ENCODE data around the gene CNTROB.

The CNTROB gene

GRCh38 chr17:7903154-7904103 lies 28.6 kb upstream of the CNTROB start:
- in situ Hi-C loops (cut with HindIII; ENCODE audit: low sequenced_read_pairs): no loop called here

DNA sequence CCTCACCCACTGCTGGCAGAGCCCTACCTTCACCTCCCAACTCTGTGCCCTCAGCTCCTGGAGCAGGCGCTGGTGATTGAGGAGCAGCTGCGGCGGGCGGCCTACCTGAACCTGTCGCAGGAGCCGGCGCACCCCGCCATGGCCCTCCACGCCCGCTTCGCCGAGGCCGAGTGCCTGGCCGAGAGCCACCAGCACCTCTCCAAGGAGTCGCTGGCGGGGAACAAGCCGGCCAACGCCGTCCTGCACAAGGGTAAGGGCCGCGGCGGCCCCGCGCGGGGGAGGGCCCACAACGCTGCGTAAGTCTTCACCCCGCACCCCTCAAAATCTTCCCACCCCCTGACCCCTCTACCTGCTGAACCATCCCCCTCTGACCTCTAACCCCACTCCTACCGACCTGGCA lies 22.9 kb upstream of the CNTROB start:
- in situ Hi-C loops (cut with HindIII; ENCODE audit: low sequenced_read_pairs): no loop called here

GRCh38 chr17:7910281-7910680 lies 21.7 kb upstream of the CNTROB start:
- in situ Hi-C loops (cut with HindIII; ENCODE audit: low sequenced_read_pairs): no loop called here

DNA sequence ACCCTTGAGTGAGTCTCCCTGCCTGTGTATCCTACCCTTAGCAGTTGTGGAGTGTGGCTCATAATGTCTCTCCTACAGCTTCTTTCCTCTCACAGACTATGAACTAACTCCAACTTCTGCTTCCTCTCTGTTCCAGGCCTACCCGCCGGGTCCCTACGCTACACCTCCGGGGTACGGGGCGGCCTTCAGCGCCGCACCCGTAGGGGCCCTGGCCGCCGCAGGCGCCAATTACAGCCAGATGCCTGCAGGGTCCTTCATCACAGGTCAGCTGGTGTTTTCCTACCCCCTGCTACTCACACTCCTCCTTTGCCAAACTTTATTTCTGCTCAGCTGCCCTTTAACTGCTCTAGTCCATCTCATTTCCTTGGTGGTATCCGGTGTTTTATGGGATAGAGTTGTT lies 21.3 kb upstream of the CNTROB start:
- in situ Hi-C loops (cut with HindIII; ENCODE audit: low sequenced_read_pairs): no loop called here

DNA sequence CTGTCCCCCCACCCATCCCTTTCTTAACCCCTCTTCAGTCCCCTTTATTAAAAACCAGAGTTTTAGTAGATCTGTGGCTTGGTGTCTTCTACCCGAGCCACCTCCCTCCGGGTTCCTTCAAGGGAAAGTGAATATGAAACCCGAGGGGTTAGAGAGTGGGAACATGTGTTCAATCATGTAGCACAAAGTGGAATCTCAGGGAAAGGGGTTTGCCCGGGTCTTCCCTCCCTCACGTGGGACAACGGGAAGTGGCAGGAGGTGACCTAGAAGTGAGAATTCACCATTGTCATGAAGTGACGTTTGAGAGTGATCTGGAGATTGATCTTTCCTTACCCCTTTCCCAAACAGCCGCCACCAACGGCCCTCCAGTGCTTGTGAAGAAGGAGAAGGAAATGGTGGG lies 20.9 kb upstream of the CNTROB start:
- in situ Hi-C loops (cut with HindIII; ENCODE audit: low sequenced_read_pairs): no loop called here

DNA sequence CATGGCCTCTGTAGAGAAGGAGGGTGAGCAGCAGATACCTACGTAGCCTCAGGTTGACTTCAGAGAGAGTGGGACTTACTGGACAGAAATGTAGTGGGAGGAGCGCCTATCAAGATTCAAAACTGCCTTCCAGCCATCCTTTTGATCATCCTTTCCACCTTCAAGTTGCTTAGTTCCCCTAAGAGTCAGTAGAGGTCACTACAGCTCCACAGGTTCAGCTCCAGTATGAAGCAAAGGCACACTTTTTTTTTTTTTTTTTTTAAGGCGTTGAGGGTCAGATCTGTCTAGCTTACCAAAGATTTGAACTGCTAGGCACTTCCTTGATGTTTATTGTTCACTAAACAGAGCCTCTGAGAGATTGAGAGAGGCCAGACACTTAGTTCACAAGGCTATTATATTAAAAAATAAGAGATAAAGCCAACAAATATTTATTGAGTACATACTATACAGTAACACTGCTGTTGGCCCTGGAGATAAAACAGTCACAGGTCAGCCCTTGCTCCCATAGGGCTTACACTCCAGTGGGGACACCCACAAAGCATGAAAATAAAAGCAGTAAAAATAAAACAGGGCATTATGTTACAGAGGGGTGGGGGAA lies 19.0 kb upstream of the CNTROB start:
- in situ Hi-C loops (cut with HindIII; ENCODE audit: low sequenced_read_pairs): no loop called here

DNA sequence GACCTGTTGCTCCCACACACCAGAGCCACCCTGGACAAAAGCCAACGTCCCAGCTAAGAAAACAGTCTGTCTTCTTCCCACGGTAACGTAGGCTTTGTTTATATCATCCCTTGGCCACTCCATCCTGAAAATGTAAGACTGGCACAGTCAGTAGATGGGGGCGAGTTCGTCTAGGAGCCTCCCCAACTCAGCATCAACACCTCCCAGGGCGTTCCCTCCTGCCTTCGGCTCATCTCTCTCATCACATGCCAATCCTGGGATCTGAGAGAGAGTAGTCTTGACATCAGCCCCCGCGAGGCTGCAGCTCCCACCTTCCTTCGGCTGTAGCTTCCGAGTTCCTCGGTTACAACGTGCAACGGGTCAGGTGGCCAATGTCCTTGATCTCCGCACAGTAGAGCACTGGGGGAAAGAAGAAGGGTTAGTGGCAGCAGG lies 16.8 kb upstream of the CNTROB start:
- in situ Hi-C loops (cut with HindIII; ENCODE audit: low sequenced_read_pairs): no loop called here

DNA sequence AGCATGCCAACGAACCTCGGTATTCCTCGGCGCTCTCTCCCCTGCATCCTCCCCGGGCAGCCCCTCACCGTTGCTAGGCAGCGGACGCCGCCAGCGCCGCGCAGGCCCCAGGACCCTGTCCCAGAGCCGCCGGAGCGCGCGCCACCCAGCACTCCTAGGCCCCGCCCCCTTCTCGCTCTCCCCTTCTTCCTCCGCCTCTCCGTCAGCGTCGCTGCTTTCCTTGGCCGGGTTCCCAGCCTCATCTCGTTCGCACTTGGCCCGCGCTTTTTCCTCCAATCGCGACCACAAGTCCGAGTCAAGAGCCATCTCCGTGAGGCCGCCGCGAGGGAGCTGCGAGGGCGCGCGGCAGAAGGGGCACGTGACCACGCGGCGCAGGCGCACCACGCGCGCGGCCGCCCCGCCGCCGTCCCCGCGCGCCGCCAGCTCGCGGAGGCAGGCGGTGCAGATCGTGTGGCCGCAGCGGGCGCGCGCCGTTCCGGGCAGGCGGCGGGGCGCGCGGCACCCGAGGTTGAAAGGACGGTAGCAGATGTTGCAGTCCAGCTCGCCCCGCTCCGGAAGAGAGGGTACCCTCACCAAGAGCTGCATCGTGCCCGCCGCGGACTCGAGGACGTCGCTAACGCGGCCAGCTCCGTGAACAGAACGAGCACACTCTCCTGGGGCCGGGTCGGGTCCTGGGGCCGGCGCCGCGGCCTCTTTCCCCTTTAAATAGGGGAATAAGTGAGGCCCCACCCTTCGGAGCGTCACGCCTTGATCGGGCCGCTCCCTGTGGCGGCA lies 16.2 kb upstream of the CNTROB start, which contains the start of gene RNF227:
TSS of gene RNF227 (minus strand) at position 679 of the 774 bp plus-strand sequence. CDS start at position 585, 94 bp downstream.
- in situ Hi-C loops (cut with HindIII; ENCODE audit: low sequenced_read_pairs): no loop called here

- in situ Hi-C loops (cut with HindIII; ENCODE audit: low sequenced_read_pairs): no loop called here
These were observed 15.7 kb upstream of the CNTROB start for GRCh38 chr17:7916385-7916682.

GRCh38 chr17:7916808-7917207 lies 15.2 kb upstream of the CNTROB start:
- in situ Hi-C loops (cut with HindIII; ENCODE audit: low sequenced_read_pairs): no loop called here

- in situ Hi-C loops (cut with HindIII; ENCODE audit: low sequenced_read_pairs): no loop called here
These were observed 9.6 kb upstream of the CNTROB start for GRCh38 chr17:7922269-7922844.

GRCh38 chr17:7922845-7923628 lies 9.0 kb upstream of the CNTROB start:
- in situ Hi-C loops (cut with HindIII; ENCODE audit: low sequenced_read_pairs): no loop called here

- in situ Hi-C loops (cut with HindIII; ENCODE audit: low sequenced_read_pairs): no loop called here
These were observed 4.4 kb upstream of the CNTROB start for GRCh38 chr17:7927596-7927995.

DNA sequence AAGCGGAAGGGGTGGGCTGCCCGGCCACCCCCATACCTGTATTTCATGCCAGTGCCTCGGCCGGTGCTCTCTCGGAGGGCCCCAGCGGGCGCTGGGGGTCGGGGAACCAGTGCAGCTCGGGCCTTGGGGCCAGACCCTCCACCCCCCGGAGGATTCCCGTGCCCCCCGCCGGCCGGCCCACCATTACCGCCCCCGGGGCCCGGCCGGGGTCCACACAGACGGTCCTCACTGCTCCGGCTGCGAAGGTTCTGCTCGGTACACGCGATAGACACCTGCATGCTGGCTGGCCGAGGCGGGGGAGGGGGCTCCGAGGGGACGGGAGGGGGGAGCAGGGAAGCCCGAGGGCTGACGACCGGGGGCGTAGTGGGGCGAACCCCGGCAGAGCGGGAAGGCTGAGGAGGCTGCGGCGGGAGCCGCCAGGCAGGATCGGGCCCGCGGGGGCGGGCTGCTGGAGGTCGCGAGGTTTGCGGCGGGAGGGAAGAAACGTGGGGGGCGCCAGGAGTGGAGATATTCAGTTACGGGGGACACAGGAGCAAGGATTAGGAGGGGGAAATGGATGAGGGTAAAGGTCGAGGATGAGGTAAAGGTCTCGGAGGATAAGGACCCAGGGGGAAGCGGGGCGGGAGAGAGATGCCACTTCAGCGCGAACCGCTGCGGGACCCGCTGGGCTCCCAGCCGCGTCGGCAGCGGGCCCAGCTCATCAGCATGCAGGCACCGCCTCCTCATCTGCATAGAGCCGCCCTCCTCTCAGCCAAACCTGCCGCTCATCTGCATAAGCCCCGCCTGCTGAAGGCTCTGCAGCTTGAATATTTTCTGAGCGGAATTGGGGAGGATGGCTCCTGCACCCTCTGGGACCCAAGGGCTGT lies 2.6 kb upstream of the CNTROB start, which contains the start of gene KCNAB3:
TSS of gene KCNAB3 (minus strand) at position 699 of the 866 bp plus-strand sequence. CDS start at position 278, 421 bp downstream.
- in situ Hi-C loops (cut with HindIII; ENCODE audit: low sequenced_read_pairs): loop anchor here (5.0 kb wide), 2 partner anchors 43 to 78 kb away; no protein-coding TSS in a partner anchor

GRCh38 chr17:7930841-7931631 lies 970 bp upstream of the CNTROB start:
- in situ Hi-C loops (cut with HindIII; ENCODE audit: low sequenced_read_pairs): loop anchor here (5.0 kb wide), 2 partner anchors 41 to 76 kb away; no protein-coding TSS in a partner anchor

- in situ Hi-C loops (cut with HindIII; ENCODE audit: low sequenced_read_pairs): loop anchor here (5.0 kb wide), 2 partner anchors 40 to 75 kb away; no protein-coding TSS in a partner anchor
These were observed 481 bp downstream of the CNTROB start for GRCh38 chr17:7932483-7932891.

- in situ Hi-C loops (cut with HindIII; ENCODE audit: low sequenced_read_pairs): loop anchor here (5.0 kb wide), 2 partner anchors 39 to 74 kb away; no protein-coding TSS in a partner anchor
These were observed 943 bp downstream of the CNTROB start for GRCh38 chr17:7932949-7933348.

- in situ Hi-C loops (cut with HindIII; ENCODE audit: low sequenced_read_pairs): no loop called here
These were observed 3.9 kb downstream of the CNTROB start for GRCh38 chr17:7935859-7936258.
